Panc1 (cell line): Measurements from ENCODE around the gene SRP68.

Experiments
- POLR2AphosphoS5 ChIP-seq: IDR thresholded peaks from 2 replicates; pipeline ENCODE4 v1.6.1; 2012; ENCODE audit warnings: mild to moderate bottlenecking, low read depth, low read length, moderate library complexity
- TF ChIP-seq, protein P1 (sequence below): fragments of 450-650 bp; IDR thresholded peaks from 2 replicates; pipeline ENCODE4 v1.5.1; 2017; ENCODE audit warnings: mild to moderate bottlenecking
- TF ChIP-seq, protein P2 (sequence below), 2 experiments: IDR thresholded peaks; 2 replicates each; pipeline ENCODE4 v1.6.1; 2011 to 2012; ENCODE audit warnings: low read depth in 2 of 2, control low read depth in 1 of 2, low read length in 1 of 2, mild to moderate bottlenecking in 1 of 2, moderate library complexity in 1 of 2; ENCODE audit not compliant: insufficient read depth in 1 of 2

DNA sequence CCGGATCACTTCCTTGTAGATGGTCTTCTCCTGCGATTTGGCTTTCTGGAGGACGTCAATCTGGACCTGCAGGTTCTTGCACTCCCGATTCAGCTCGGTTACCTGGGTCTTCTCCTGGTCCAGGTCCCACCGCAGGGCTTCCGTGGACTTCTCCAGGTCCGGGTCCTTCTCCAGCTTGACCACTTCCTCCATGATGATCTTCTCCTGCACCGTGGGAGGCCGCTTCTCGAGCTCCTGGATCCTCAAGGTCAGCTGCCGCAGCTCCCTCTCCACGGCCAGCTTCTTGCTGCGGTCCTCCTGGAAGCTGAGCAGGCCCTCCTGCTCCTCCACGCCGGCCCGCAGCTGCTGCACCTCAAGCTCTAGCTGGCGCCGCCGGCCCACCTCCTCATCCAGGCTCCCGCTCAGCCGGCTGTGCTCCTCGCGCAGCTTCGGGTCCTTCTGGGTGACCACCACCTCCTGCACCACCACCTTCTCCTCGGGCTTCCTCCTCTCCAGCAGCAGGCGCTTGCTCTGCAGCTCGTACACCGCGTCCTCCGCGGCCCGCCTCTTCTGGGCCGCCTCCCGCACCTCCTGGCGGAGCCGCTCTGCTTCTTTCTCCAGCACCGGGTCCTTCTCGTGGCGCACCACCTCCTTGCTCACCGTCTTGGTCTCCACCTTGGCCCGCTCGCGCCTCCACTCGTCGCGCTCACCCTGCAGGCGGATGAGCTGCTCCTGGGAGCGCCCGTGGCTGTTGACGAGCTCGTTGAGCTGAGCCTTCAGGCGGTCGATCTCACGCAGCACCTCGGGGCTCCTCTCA lies 63.5 kb downstream of the SRP68 start:
- TF ChIP-seq, protein P1, sequence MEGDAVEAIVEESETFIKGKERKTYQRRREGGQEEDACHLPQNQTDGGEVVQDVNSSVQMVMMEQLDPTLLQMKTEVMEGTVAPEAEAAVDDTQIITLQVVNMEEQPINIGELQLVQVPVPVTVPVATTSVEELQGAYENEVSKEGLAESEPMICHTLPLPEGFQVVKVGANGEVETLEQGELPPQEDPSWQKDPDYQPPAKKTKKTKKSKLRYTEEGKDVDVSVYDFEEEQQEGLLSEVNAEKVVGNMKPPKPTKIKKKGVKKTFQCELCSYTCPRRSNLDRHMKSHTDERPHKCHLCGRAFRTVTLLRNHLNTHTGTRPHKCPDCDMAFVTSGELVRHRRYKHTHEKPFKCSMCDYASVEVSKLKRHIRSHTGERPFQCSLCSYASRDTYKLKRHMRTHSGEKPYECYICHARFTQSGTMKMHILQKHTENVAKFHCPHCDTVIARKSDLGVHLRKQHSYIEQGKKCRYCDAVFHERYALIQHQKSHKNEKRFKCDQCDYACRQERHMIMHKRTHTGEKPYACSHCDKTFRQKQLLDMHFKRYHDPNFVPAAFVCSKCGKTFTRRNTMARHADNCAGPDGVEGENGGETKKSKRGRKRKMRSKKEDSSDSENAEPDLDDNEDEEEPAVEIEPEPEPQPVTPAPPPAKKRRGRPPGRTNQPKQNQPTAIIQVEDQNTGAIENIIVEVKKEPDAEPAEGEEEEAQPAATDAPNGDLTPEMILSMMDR: no peak
- TF ChIP-seq, protein P2, sequence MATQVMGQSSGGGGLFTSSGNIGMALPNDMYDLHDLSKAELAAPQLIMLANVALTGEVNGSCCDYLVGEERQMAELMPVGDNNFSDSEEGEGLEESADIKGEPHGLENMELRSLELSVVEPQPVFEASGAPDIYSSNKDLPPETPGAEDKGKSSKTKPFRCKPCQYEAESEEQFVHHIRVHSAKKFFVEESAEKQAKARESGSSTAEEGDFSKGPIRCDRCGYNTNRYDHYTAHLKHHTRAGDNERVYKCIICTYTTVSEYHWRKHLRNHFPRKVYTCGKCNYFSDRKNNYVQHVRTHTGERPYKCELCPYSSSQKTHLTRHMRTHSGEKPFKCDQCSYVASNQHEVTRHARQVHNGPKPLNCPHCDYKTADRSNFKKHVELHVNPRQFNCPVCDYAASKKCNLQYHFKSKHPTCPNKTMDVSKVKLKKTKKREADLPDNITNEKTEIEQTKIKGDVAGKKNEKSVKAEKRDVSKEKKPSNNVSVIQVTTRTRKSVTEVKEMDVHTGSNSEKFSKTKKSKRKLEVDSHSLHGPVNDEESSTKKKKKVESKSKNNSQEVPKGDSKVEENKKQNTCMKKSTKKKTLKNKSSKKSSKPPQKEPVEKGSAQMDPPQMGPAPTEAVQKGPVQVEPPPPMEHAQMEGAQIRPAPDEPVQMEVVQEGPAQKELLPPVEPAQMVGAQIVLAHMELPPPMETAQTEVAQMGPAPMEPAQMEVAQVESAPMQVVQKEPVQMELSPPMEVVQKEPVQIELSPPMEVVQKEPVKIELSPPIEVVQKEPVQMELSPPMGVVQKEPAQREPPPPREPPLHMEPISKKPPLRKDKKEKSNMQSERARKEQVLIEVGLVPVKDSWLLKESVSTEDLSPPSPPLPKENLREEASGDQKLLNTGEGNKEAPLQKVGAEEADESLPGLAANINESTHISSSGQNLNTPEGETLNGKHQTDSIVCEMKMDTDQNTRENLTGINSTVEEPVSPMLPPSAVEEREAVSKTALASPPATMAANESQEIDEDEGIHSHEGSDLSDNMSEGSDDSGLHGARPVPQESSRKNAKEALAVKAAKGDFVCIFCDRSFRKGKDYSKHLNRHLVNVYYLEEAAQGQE (IDR thresholded peaks at IDR 0.05; ENCODE audit: insufficient read depth in 1 of 2, low read depth in 2 of 2, low read length in 1 of 2): no peak
- no peak for TF ChIP-seq POLR2AphosphoS5
